Heart left ventricle (tissue), 16 donors: ENCODE data around the gene SLC25A3. TPM values are rescaled to one million over a fixed set of nuclear protein-coding genes. Genes with fewer than 3 reads are reported as not detected.

Experiments
- ATAC-seq, 4 donors: fragments of 200-7000 bp; cut with Tn5 transposase; one replicate each; pipeline ENCODE4 v1.9.1; 2020 to 2022; ENCODE audit warnings: moderate library complexity in 4 of 4, mild to moderate bottlenecking in 3 of 4, moderate number of reproducible peaks in 1 of 4
- DNase-seq, 5 donors: peaks; one replicate each; pipeline ENCODE4 v3.0.0-alpha.2; 2020
- H3K27ac ChIP-seq, 12 donors: fragments of 200-600 bp; sonication (generic) in 4 of 12; one replicate each; pipeline versions ENCODE4 v1.5.0 to v1.8.0; 2016 to 2022; ENCODE audit warnings: mild to moderate bottlenecking in 2 of 12
- H3K27me3 ChIP-seq, 9 donors: fragments of 200-600 bp; sonication (generic) in 2 of 9; one replicate each; pipeline versions ENCODE4 v1.5.1 to v1.8.0; 2016 to 2022; ENCODE audit warnings: mild to moderate bottlenecking in 3 of 9
- H3K36me3 ChIP-seq, 9 donors: fragments of 200-600 bp; sonication (generic) in 2 of 9; one replicate each; pipeline versions ENCODE4 v1.5.0 to v1.8.0; 2018 to 2022; ENCODE audit warnings: mild to moderate bottlenecking in 2 of 9
- H3K4me1 ChIP-seq, 12 donors: fragments of 200-600 bp; sonication (generic) in 4 of 12; one replicate each; pipeline versions ENCODE4 v1.5.0 to v1.8.0; 2016 to 2022; ENCODE audit warnings: mild to moderate bottlenecking in 3 of 12
- H3K4me3 ChIP-seq, 12 donors: fragments of 200-600 bp; sonication (generic) in 4 of 12; one replicate each; pipeline versions ENCODE4 v1.5.0 to v1.8.0; 2017 to 2022; ENCODE audit warnings: mild to moderate bottlenecking in 9 of 12, moderate library complexity in 4 of 12
- H3K9me3 ChIP-seq, 12 donors: fragments of 200-600 bp; sonication (generic) in 4 of 12; one replicate each; pipeline versions ENCODE4 v1.5.0 to v1.8.0; 2016 to 2022; ENCODE audit warnings: mild to moderate bottlenecking in 1 of 12
- POLR2A ChIP-seq, 2 donors: fragments of 450-650 bp; IDR thresholded peaks; one replicate each; pipeline ENCODE4 v1.6.1; 2017; ENCODE audit warnings: antibody characterized with exemption in 2 of 2, mild to moderate bottlenecking in 2 of 2, moderate library complexity in 2 of 2
- WGBS, 4 donors: extraction: QIAGEN DNeasy Blood & Tissue Kit in 2 of 4; methylation state at CpG; one replicate each; pipeline versions ENCODE4 v1.1.5 to v1.1.7; 2013 to 2018; 5-methylcytosine and 5-hydroxymethylcytosine counted together
- intact Hi-C, 10 donors: fragments of 100-400 bp; cut with DNase I; formaldehyde crosslinking; loops; one replicate each; pipeline versions ENCODE4 v1.11.1 to v1.14.2; 2022
- polyA plus RNA-seq, 2 donors: library from polyadenylated mRNA; stranded (reverse); fragments of 200-250 nt; gene quantifications; one replicate each; pipeline ENCODE4 v1.2.3, GENCODE V29; 2013
- total RNA-seq, 9 donors: library from RNA; depleted of rRNA in 2 of 9; stranded (reverse); fragments of >200 nt in 2 of 9; fragmentation: NEBNext Ultra II Directional in 3 of 9; extraction: Animal tissue kit (Norgen Biotek cat#: 25700) in 3 of 9; gene quantifications; one replicate each; pipeline versions ENCODE4 v1.1.0 to v1.2.4, GENCODE V29; 2016 to 2023
- TF ChIP-seq, protein P1 (sequence below), 12 donors: fragments of 200-600 bp; sonication (generic) in 4 of 12; IDR thresholded peaks; one replicate each; pipeline versions ENCODE4 v1.5.0 to v1.8.0; 2018 to 2022; ENCODE audit warnings: antibody characterized with exemption in 12 of 12, mild to moderate bottlenecking in 5 of 12
- donor health status: ischemic (EF 13 %, LVEDD 7.1; RV severe dilation, severe dysfunction).
- donor health status: healthy with polysubstance abuse.
- donor health status: DM: no; HTN: yes; CAD: no.
- donor health status: DM: no; HTN: no; CAD: no.
- donor health status: ischemic (EF 25% LVEDD 6.9; RV normal size, moderate dysfunction).
- donor health status: ischemic (EF 25% LVEDD 5.7; RV mildly dilated, moderate dysfunction).
- donor health status: healthy.
- donor health status: DM: yes; HTN: yes; CAD: no.
- donor health status: ischemic (EF 35%, LVEDD 5.7; RV mildly dilated, moderate dysfunction).
- donor health status: nonischemic (EF 11% LVEDD 7.7; RV severe dilation, severe dysfunction).
- donor health status: DM: yes; HTN: yes; CAD: no.
- donor health status: PGD.
- donor health status: ischemic (EF 29% LVEDD 5.4; RV normal size, mild dysfunction).
- donor health status: nonischemic (EF 23%, LVEDD 6.1; RV moderate dilation, normal function).

The SLC25A3 gene
- total and polyA plus RNA-seq, 11 donors: 852 to 2,779 (median 1,563) TPM

DNA sequence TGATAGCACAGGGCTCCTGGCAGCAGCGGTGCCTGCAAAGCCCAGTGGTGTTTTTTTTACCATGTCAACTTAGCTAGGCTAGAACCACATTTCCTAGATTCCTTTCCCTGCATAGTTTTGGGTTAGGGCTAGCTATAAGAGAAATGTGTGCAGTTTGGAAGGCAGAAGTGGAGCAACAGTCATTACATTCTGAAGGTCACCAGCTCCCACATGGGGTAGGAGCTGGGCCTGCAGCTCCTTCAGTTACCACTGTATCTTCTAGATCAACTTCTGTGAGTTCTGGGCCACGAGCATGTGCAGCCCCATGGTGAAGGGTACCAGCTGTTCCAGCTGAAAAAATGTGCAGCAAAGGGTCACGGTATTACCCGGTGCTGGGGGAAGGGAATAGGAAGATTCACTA, 2.3 kb upstream of the SLC25A3 start:
- Histone ChIP-seq H3K27me3 (no peaks in the 10 kb centered on the region), H3K4me1 (peaks cover 0 to 18% (median 14%) of the 10 kb centered on the region in 12 donors), H3K36me3 (peaks cover 0 to 10% (median 9%) of the 10 kb centered on the region in 9 donors), H3K27ac (no peak overlapping the region), H3K9me3 (no peaks in the 10 kb centered on the region), H3K4me3 (no peak overlapping the region)
- no peak for ATAC-seq
- DNase-seq: no peak
- intact Hi-C loops: loop anchor here in 6 of 10 donors (5.0 to 10.0 kb wide), 5 partner anchors 54 to 89 kb away; partner anchors contain the start of genes APAF1 (in 3 of the 6), IKBIP (in 2 of the 6) and TMPO (in 1 of the 6)
- TF ChIP-seq POLR2A (IDR thresholded peaks at IDR 0.05): no peak
- TF ChIP-seq, protein P1, sequence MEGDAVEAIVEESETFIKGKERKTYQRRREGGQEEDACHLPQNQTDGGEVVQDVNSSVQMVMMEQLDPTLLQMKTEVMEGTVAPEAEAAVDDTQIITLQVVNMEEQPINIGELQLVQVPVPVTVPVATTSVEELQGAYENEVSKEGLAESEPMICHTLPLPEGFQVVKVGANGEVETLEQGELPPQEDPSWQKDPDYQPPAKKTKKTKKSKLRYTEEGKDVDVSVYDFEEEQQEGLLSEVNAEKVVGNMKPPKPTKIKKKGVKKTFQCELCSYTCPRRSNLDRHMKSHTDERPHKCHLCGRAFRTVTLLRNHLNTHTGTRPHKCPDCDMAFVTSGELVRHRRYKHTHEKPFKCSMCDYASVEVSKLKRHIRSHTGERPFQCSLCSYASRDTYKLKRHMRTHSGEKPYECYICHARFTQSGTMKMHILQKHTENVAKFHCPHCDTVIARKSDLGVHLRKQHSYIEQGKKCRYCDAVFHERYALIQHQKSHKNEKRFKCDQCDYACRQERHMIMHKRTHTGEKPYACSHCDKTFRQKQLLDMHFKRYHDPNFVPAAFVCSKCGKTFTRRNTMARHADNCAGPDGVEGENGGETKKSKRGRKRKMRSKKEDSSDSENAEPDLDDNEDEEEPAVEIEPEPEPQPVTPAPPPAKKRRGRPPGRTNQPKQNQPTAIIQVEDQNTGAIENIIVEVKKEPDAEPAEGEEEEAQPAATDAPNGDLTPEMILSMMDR (IDR thresholded peaks at IDR 0.05): no peak
- WGBS, 4 donors: 71 to 80% (median 75%) methylated on average over 4 of the region's 4 CpGs

DNA sequence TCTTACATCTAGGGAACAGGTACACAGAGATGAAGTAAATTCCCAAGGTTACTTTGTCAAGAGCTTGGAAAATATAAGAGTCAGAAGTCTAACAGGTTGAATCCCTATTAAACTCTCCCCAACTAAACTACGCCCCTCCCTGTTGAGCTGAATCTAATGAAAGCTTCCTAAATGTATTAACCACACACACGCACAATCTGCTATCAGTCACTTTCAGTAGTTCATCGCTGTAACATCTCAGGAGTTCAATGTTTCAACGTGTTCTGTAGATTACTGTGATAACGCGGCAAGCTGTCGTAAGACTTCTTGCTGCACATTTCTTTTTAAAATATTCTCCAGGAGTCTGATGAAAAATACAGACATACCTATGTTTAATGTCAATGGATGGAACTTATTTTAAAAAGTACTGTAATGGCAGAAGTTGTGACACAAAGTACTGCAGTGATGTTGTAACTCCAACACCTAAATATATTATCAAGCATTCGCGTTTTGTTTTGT, 612 bp upstream of the SLC25A3 start:
- H3K27ac ChIP-seq: peak overlapping the region; percentile 86 to 100 (median 99)
- peaks cover 0 to 34% (median 23%) of the 10 kb centered on the region in 12 donors for H3K4me1 ChIP-seq
- ATAC-seq (no peak), DNase-seq (no peak)
- H3K9me3 ChIP-seq: no peaks in the 10 kb centered on the region
- peaks cover 0 to 27% (median 25%) of the 10 kb centered on the region in 9 donors for H3K36me3 ChIP-seq
- WGBS, 4 donors: 26 to 36% (median 32%) methylated on average over 9 of the region's 9 CpGs
- TF ChIP-seq, protein P1 (IDR thresholded peaks at IDR 0.05): no peak
- TF ChIP-seq POLR2A (IDR thresholded peaks at IDR 0.05): no peak
- intact Hi-C loops: loop anchor here in 8 of 10 donors (1.0 to 10.0 kb wide), 7 partner anchors 52 to 91 kb away; partner anchors contain the start of genes APAF1 (in 7 of the 8), IKBIP (in 5 of the 8) and TMPO (in 1 of the 8)
- H3K4me3 ChIP-seq: peak overlapping the region; percentile 58 to 98 (median 90)
- H3K27me3 ChIP-seq: no peaks in the 10 kb centered on the region

DNA sequence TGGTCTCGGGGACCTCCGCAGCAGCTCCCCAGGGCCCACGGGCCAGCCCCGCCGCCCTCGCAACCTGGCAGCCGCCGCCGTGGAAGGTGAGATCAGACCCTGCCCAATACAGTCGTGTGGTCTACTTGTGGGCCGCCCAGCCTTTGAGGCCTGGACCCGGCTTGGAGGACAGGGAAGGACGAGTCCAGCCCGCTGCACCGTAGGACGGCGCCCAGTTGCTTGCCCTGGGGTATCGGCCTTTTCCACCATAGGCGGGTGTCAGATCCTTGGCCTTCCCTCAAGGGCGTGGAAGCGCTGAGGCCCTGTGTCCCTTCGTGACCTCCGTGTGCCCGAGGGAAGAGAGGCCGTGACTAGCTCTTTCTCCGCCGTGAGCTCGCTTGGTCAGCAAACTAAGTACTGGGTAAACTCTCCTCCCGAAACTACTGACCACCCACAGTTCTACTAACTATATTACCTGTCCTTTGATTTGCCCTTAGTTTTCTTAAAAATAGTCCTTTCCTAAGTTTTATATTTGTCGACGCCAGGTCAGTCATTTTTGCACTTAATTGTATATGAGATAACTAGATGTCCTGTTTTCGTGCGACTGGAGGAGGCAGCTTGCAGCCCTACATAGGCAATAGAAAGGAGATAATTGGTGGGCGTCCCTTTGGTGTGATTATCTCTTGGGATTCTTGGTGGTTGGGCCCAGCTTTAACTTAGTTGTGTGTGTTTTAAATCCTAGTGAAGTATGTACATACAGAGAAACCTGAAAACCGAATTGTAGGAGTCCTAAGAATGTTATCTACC, 757 bp downstream of the SLC25A3 start:
- intact Hi-C loops: loop anchor here in 7 of 10 donors (2.0 to 10.0 kb wide), 6 partner anchors 51 to 92 kb away; partner anchors contain the start of genes APAF1 (in 4 of the 7), IKBIP (in 3 of the 7) and TMPO (in 1 of the 7)

More for the DNA sequence above, 757 bp downstream of the SLC25A3 start:
- Histone ChIP-seq H3K4me1 (peaks cover 0 to 36% (median 23%) of the 10 kb centered on the region in 12 donors), H3K9me3 (no peaks in the 10 kb centered on the region), H3K4me3 (peak overlapping the region; percentile 58 to 98 (median 90)), H3K36me3 (peaks cover 0 to 40% (median 39%) of the 10 kb centered on the region in 9 donors), H3K27ac (peak overlapping the region; percentile 97 to 100 (median 99)), H3K27me3 (no peaks in the 10 kb centered on the region)
- DNase-seq (peak; percentile 50 to 74 (median 66)), ATAC-seq (peak; percentile 24 to 68 (median 58))
- WGBS, 4 donors: 0 to 1% (median 0%) methylated on average over 18 to 35 of the region's 35 CpGs
- no peak for TF ChIP-seq POLR2A (IDR thresholded peaks at IDR 0.05)
- TF ChIP-seq, protein P1 (IDR thresholded peaks at IDR 0.05): no peak
